ENCODE measurements around the gene TEC.
"Not testable (repeated sequence)": the region's sequence is repeated elsewhere in the genome, so short reads cannot be mapped to it uniquely, and the experiment has no call there.

TEC gene

GRCh38 chr4:48268956-48269860 is at the start of gene TEC:
TSS of gene TEC (minus strand) at chr4:48269838. CDS start at chr4:48228614, 41,224 bp downstream.
- DNase-seq (ENCODE audit: low spot score): peak; percentile 58

GRCh38 chr4:48315728-48316630 is 46.3 kb upstream of the TEC start:
- peak; percentile 63 for DNase-seq (ENCODE audit: low spot score)

GRCh38 chr4:48314746-48315145 is 45.1 kb upstream of the TEC start:
- not testable (repeated sequence) for DNase-seq (ENCODE audit: low spot score)

GRCh38 chr4:48311896-48312295 is 42.3 kb upstream of the TEC start:
- no peak for DNase-seq (ENCODE audit: low spot score)

GRCh38 chr4:48308901-48309300 is 39.3 kb upstream of the TEC start:
- no peak for DNase-seq (ENCODE audit: low spot score)

- no peak for DNase-seq (ENCODE audit: low spot score)
Measured at GRCh38 chr4:48307528-48307927, 37.9 kb upstream of the TEC start.

GRCh38 chr4:48305508-48305907 is 35.9 kb upstream of the TEC start:
- DNase-seq (ENCODE audit: low spot score): no peak

GRCh38 chr4:48300004-48300403 is 30.4 kb upstream of the TEC start:
- no peak for DNase-seq (ENCODE audit: low spot score)

GRCh38 chr4:48299560-48299959 is 29.9 kb upstream of the TEC start:
- DNase-seq (ENCODE audit: low spot score): no peak

GRCh38 chr4:48297256-48297846 is 27.7 kb upstream of the TEC start:
- DNase-seq (ENCODE audit: low spot score): no peak

- no peak for DNase-seq (ENCODE audit: low spot score)
Measured at GRCh38 chr4:48296365-48296764, 26.7 kb upstream of the TEC start.

- DNase-seq (ENCODE audit: low spot score): no peak
Measured at GRCh38 chr4:48295116-48295515, 25.5 kb upstream of the TEC start.

GRCh38 chr4:48292218-48292790 is 22.7 kb upstream of the TEC start:
- DNase-seq (ENCODE audit: low spot score): not testable (repeated sequence)

- DNase-seq (ENCODE audit: low spot score): peak; percentile 53
Measured at GRCh38 chr4:48290146-48290772, 20.6 kb upstream of the TEC start.

- not testable (repeated sequence) for DNase-seq (ENCODE audit: low spot score)
Measured at GRCh38 chr4:48286060-48286459, 16.4 kb upstream of the TEC start.

GRCh38 chr4:48285640-48286039 is 16.0 kb upstream of the TEC start:
- DNase-seq (ENCODE audit: low spot score): not testable (repeated sequence)

GRCh38 chr4:48275686-48276085 is 6.0 kb upstream of the TEC start:
- no peak for DNase-seq (ENCODE audit: low spot score)

- peak; percentile 75 for DNase-seq (ENCODE audit: low spot score)
Measured at GRCh38 chr4:48275247-48275646, 5.6 kb upstream of the TEC start.

- DNase-seq (ENCODE audit: low spot score): no peak
Measured at GRCh38 chr4:48271626-48272025, 2.0 kb upstream of the TEC start.

GRCh38 chr4:48270951-48271473 is 1.4 kb upstream of the TEC start:
- DNase-seq (ENCODE audit: low spot score): no peak

- no peak for DNase-seq (ENCODE audit: low spot score)
Measured at GRCh38 chr4:48270523-48270897, 872 bp upstream of the TEC start.
